HG02938 (cell line): ENCODE data around the gene CENPO.
"Not testable (repeated sequence)": the region's sequence is repeated elsewhere in the genome, so short reads cannot be mapped to it uniquely, and the experiment has no call there.

Source experiments
- ATAC-seq: cut with Tn5 transposase; IDR thresholded peaks from one replicate; pipeline ENCODE4 v1.9.1; 2021; ENCODE audit warnings: mild to moderate bottlenecking, moderate library complexity; ENCODE audit not compliant: unreplicated experiment

CENPO gene

DNA sequence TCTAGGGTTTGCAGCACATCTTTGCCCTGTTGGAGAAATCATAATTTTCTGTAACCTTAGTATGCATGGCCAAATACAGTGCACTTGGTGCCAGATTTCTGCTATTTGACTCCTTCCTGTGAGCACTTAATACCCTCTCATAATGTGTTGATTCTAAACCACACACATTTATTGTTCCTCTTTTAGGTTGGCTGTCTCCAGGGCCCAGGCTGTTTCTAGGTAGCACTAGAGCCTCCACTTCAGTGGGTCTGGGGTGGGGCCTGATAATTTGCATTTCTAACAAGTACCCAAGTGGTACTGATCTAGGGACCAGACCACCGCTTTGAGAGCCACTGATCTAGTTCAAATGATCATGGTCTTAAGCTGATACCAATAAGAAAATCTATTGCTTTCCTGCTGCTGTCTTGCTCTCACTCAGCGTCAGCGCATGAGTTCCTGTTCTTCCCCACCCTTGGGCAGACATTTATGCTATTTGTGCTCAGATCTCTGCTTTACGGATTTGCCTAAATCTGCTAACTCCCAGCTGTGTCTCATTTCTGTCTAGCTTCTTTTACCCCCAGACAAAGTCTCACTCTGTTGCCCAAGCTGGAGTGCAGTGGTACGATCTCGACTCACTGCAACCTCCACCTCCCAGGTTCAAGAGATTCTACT, 7.4 kb upstream of the CENPO start:
- ATAC-seq = no peak

DNA sequence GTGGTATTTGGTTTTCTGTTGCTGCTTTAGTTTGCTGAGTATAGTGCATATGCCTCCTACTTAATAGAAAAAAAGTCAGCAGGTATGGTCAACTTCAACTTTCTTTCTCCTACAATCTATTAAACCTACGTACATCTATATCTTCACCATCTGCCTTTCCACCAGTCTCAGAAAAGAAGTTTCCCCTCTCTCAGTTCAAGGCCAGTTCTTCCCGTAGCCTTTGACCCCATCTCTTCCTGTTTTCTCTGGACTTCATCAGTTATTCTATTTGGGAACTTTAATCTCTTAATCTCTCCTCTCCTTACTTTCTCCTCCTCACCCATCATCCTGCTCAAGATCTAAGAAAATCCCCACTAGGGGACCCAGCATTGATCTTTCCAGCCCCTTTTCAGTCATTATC, 5.7 kb upstream of the CENPO start:
- no peak for ATAC-seq

DNA sequence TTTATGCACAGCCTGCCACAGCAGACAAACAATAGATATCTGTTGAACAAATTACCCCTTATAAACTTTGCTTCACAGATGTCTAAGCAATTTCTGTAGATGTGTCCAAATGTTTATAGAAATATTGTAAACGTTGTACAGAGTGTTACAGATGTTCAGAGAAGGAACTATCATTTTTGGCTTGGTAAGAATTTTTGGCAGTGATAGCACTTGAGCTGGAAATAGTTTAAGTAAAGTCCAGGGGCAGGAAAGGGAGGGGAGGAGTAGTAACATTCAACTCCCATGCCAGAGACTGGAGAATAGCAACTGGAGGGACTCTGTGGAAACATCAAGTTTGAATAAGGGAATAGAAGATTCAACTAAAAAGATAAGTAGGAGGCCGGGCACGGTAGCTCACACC, 4.4 kb upstream of the CENPO start:
- ATAC-seq = no peak

DNA sequence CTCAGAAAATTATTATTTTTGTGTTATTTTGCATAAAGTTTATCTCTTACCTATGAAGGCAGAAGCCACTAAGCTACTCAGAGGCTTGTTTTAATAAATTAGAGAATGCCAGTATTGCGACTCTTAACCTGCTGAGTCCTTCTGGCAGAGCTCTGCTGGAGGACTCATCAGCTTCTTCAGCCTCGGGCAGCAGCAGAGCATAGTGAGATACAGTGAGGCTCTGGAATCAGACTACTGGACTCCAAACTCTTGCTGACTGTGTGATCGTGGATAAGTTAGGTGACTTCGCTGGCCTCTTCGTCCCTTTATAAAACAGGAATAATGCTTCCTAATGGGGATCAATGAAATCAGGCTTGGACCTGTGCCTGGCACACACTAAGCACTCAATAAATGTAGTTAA, 1.8 kb upstream of the CENPO start:
- ATAC-seq = no peak

DNA sequence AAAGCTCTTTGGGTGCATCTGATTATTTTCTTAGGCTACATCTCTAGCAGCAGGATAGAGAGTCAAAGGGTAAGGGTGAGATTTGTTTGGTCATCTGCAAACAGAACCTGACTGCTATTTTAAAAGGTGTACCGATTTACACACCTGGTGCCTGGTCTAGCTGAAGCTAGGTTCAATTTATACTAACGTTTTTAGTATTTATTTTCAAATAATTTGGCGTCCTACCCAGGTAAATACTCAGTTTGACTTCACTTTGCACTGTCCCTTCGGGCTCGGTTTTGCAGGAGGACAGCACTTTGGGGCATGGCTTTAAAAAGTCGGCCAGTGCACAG, 717 bp upstream of the CENPO start:
- ATAC-seq = peak; percentile 30

DNA sequence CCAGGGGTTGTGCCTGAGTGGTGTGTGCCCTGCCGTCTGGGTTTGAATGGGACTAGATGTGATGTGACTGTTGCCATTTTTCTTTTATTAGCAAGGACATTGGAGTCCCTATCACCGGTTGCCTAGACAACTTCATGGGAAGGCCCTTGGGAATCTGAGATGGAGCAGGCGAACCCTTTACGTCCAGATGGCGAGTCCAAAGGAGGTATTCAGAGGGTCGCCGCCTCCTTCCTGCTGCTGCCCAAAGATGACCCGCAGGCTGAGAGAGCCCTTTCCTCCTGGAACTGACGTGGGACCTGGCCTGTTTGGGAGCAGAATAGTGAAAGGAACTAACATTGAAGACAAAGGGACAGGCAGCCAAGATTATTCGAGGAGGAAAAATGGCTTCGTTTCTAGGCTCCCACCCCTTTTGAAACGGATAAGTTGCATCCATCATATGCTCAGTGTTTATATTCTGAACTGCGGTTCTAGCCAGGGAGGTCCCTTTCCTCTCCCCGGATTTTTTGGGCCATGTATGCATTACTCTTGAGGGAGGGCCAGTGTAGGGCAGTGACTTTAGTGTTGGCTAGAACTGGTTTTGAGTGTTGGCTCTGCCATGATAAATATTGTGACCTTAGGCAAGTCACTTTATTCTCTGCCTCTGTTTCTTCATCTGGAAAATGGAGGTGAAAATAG, 673 bp downstream of the CENPO start:
- no peak for ATAC-seq

DNA sequence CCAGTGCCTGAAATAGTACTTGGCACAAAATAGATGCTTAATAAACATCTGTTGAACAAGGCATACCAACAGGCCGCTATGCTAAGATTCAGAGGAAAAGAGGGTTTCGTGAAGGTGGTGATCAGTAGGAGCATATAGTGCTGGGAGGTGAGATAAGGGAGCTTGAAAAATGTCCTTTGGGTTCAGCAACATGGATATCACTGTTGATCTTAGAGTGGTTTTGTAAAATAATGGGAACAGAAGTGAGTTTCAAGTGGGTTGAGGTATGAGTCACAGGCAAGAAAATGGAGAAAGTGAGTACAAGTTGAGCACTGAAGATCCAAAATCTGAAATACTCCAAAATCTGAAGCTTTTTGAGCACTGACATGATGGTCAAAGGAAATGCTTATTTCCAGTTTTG, 4.4 kb downstream of the CENPO start:
- ATAC-seq = no peak

DNA sequence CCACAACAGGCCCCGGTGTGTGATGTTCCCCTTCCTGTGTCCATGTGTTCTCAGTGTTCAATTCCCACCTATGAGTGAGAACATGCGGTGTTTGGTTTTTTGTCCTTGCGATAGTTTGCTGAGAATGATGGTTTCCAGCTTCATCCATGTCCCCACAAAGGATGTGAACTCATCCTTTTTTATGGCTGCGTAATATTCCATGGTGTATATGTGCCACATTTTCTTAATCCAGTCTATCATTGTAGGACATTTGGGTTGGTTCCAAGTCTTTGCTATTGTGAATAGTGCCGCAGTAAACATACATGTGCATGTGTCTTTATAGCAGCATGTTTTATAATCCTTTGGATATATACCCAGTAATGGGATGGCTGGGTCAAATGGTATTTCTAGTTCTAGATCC, 7.3 kb downstream of the CENPO start:
- ATAC-seq = not testable (repeated sequence)

DNA sequence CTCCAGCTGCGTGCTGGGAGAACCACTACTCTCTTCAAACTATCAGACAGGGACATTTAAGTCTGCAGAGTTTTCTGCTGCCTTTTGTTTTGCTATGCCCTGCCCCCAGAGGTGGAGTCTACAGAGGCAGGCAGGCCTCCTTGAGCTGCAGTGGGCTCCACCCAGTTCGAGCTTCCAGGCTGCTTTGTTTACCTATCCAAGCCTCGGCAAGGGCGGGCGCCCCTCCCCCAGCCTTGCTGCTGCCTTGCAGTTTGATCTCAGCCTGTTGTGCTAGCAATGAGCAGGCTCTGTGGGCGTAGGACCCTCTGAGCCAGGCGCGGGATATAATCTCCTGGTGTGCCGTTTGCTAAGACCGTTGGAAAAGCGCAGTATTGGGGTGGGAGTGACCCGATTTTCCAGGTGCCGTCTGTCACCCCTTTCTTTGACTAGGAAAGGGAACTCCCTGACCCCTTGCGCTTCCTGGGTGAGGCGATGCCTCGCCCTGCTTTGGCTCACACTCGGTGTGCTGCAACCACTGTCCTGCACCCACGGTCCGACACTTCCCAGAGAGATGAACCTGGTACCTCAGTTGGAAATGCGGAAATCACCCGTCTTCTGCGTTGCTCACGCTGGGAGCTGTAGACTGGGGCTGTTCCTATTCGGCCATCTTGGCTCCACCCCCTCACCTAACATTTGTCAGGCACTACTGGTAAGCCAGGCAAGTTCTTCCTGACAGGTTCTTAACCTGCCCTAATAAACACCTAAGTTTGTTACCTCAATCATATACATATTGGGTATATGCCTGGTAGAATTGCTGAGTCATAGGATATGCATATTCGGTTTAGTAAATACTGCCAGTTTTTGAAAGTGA, 12.8 kb downstream of the CENPO start:
- not testable (repeated sequence) for ATAC-seq

DNA sequence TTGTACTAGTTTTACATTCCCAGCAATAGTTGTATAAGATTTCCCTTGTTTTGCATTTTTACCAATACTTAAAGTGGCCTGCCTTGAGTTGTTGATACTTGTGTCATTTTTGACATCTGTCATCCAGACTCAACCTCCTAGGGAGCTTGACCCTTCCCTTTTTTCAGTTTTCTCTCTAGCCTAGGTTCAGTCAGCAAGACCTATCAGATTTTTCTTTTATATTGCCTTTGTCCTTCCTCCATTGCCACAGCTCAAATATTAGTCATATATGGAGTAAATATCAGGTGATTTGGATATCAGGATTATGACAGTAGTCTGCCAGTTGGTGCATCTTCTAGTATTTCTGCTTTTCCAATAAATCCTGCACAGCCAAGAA, 13.4 kb downstream of the CENPO start:
- no peak for ATAC-seq

DNA sequence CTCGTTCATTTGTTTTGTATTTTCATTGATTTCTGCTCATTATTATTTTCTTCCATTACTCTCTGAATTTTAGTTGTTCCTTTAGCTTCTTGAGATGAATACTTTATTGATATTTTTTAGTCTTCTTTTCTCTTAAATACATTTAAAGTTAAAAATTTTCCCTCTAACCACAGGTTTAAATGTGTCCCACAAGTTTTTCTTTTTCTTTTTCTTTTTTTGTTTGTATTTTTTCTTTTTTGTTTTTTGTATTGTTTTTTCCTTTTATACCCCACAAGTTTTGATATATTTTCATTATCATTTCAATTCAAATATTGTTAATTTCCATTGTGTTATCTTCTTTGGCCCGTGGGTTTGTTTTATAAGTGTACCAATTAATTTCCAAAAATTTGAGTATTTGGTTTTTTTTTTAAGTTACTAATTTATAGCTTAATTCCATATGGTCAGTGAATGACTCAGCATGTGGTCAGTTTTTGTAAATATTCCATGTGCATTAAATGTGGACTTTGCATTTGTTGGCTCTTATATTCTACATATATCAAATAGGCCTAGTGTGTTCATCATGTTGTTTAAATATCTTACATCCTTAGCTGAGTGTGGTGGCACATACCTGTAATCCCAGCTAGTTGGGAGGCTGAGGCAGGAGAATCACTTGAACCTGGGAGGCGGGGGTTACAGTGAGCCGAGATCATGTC, 16.2 kb downstream of the CENPO start:
- no peak for ATAC-seq

DNA sequence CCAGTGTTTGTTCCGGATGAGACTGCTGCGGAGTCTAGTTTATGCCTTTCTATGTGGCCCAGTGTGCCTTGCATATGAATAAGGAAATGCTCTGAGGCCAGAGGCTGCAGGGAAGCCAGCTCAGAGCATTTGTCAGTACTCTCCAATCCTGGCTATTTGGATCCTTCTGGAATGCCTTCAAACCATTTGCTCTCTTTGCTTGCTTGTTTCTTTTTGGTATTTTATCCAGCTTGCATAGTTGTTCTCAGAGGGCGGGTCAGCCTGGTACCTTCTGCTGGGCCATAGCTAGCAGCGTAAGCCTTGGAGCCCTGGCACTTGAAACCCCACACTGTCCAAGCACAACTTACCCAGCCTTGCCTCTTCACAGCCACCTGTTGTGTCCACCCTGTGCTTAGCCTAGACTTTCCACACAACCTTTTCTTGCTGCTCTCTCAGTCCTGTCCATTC, 20.5 kb downstream of the CENPO start:
- ATAC-seq = no peak

DNA sequence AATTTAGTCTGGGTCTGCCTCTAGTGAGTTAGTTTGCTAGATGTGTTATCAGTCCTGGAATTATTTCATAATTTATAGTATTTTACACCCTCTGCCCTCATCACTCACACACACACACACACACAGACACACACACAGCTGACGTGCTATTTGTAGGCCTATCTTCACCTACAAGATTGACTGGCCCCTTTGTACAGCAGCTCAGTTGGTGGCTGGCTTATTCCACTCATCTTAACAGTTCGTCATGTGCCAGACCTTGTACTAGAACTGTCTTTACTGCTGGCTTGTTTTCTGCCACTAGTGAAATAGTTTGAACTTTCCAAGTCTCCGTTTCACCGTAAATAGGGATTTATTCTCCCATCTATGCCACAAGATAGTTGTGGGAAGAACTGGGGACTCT, 21.3 kb downstream of the CENPO start:
- no peak for ATAC-seq

DNA sequence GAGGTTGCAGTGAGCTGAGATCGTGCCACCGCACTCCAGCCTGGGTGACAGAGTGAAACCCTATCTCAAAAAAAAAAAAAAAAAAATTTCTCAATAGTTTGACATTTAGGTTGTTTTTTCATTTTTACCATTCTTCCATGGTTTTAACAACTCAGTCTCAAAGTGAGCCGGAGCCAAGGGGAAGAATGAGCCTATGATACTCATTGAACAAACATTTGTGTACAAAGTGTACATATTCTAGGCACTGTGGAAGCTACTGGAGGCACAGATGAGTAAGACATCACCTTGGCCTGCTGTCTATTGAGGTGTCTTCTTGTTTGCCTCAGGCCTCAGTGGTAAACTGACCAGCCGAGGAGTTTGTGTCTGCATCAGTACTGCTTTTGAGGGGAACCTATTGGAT, 21.9 kb downstream of the CENPO start:
- ATAC-seq = no peak

DNA sequence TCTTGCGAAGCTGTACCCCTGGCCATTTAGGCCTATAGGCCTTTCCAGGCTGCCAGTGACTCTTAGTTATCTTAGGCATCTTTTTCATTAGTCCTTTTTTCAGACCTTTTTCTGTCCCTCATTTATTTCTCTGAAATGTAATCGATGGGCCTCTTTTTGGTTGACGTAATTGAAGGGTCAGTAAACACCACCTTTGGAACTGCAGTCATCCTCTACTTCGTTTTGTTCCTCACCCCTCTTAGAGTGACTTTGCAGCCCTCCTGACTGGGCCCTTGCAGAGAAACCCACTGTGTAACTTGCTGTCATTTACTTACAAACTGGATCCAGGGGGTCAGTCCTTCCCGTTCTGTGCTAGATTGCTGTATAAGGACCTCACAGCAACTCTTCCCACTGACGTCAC, 23.2 kb downstream of the CENPO start:
- ATAC-seq = no peak

DNA sequence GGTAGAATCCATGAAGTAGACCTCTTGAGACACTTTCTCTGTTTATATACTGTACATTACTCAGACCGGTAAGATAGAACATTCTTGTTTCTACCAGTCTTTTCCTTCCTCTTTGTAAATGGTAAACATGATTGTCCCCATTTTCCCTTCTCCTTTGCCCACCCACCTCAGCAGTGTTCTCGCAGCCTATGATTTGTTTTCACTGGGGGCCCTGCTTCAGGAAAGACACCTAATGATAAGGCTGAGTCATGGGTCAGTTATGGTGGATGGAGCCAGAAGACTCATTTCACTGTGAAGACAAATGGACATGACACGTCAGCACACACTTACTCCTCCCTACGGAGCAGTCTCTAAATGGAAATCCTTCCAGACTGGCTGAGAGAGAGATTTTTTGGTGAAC, 23.7 kb downstream of the CENPO start:
- ATAC-seq = no peak

DNA sequence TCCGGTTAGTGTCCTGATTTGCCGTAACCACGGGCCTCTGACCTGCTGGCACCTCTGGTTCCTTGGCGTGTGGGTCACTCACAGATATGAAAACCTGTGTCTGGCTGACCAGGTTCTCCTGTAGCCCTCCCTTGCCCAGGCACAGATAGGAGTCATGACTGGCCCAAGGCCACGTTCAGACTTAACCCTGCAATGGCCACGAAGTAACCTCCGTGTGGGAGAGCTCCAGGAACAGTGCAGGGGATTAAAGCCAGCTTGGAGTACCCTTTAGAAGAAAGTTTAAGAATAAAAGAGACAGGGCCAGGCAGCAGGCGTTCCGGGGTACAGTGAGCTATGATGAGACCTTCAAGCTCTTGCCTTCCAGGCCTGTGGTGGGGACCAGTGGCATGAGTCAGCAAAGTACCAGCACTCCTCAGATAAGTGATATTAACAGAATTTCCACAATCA, 25.5 kb downstream of the CENPO start:
- ATAC-seq = no peak

DNA sequence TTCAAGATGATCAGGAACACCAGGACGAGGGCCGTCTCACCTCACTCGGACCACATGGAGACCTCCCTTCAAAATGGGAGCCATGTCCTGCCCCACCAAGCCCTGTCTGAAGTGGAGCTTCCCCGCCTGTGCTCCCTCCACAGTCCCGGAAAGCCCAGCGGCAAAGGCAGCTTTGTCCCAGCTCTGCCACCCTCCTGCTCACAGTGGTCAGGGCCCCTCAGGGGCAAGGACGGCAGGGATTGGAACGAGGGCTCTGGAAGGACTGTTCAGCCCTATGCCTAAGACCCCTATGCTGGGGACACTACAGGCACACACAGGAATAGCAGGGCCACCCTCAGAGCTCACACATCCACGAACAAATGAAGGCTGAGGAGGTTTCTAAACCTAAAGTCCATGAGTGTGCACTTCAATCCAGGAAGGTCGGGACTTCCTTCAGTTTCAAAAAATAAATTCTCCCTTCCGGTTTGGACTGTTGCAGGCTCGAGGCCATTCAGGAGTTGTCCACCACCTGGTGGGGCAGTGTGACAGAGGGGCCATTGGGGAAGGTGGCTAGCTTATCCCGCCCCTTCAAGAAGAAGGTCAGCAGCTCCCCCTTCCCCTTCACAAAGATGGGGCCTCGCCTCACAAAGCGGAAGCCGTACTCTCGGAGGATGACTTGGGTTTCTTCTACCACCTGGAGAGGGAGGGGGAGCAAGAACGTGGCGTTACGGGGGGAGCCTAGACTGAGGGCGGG, 26.4 kb downstream of the CENPO start:
- ATAC-seq = no peak

DNA sequence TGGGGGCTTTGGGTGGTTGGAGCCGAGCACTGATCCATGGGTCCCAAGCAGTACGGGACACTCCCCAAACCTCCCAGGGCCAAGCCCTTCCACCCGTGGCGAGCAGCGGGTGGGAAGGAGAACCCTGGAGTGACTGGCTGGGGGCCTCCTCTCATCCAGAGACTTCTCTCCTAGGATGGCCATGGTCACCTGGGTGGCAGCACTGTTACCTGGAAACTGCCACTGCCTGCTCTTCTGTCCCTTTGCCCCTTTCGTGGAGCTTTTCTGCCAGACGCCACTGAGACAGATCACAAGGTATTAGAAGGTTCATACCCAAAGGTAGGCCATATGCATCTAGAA, 26.9 kb downstream of the CENPO start:
- no peak for ATAC-seq

DNA sequence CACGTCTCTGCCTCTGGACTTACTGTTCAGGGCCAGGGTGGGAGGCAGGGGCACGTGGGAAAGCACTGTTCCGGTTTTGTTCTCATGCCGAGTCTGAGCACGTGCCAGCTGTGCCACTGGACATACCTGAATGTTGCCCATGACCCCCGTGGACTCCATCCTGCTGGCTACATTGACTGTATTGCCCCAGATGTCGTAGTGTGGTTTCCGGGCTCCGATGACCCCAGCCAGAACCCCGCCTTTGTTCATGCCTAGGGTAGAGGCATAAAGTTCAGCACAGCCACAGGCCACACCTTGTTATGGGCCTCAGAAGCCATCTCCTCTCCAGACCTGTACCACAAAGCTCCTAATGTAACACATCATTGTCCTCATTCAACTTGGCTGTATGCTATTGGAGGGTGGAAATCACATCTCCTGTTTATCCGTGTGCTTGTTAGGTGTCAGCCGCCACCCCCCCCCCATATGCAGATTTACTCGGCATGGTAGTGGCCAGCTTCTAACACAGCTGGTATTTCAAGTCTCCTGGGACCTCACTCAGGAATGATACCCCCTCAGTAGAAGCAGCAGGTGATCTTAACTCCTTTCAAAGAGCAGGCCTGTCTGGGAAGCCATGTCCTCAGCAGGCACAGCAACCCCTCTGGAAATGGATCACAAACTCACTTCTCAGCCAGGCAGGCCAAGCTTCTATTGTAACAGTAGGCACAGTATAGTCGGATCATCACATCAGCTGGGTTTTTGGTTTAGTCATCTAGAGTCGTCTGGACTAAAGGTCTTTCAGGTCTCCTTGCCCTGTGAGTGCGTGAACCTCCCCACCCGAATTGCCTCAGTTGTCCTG, 27.6 kb downstream of the CENPO start:
- no peak for ATAC-seq
